ENCODE results near the gene ASS1.

The ASS1 gene

DNA sequence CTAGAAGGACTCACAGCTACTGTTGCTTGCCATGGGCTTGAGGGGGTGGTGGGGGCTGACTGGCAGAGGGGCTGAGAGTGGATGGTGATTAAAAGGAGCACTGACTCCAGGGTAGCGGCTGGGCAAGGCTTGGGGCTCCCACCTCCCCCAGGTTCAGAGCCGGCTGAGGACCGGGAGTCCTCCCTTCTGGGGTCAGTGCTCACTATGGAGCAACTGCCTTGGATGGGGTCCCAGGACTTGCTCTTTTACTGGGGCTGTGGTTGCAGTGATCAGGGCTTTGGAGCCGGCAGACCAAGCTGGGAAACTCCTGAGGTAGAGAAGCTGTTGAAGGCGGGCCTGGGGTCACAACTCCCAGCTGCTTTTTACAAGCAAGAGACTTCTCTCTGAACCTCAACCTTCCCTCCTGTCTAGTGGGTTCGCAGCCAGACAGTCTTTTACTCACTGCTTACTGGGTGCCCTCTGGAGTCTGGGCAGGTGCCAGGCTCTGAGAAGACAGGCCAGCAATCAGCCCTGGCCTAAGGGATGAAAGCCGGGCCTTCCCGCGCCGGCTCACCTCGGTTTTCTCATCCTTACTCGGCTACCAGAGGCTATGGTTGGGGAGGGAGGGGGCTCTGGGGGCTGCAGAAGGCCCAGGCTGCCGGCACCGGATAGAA is 795 bp upstream of the ASS1 start:
- H3K4me3 ChIP-seq (ENCODE audit: low read depth, low read length): no peak overlapping the region
- no peak for DNase-seq (ENCODE audit: low read depth)
- TF ChIP-seq CTCF (conservative IDR thresholded peaks at IDR 0.05; ENCODE audit: low read depth, low read length): no peak

GRCh38 chr9:130445268-130445983 is 665 bp downstream of the ASS1 start:
- TF ChIP-seq CTCF (conservative IDR thresholded peaks at IDR 0.05; ENCODE audit: low read depth, low read length): peak; percentile 12

DNA sequence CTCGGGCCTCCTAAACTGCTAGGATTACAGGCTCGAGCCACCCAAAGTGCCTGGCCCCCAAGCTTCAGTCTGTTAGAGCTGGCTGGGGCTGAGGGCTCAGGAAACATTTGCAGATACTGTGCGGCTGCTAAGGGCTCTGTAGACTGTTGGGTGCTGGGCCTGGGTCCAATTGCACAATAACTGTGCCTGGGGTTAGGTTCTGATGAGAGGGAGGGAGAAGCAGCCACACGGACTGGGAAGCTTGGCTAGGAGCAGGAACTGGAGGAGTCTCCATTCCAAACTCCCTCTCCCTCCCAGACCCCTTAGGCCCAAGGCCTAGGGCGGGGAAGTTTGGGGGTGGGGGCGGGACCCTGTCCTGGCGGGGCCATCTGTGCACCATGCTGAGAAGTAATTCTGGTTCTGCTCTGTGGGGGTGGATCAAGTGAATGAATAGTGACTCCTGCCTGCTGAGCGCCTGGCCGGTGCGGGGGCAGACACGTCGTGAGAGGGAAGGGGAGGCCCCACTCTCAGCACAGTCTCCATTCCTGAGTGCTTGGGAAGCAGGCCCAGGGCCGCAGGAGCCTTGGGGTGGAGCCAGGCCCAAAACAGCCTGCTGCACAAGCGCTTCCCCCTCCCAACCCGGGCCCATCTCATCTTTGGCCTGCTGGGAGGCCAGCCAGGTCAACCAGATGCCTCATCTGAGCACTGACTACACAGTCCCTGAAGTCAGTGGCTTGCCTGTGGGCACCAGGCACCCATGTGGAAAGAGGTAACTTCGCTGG is 1.5 kb downstream of the ASS1 start:
- no peak for TF ChIP-seq CTCF (conservative IDR thresholded peaks at IDR 0.05; ENCODE audit: low read depth, low read length)

More at GRCh38 chr9:130445268-130445983, 665 bp downstream of the ASS1 start:
- peak; percentile 76 for DNase-seq (ENCODE audit: low read depth)
- H3K4me3 ChIP-seq (ENCODE audit: low read depth, low read length): peak overlapping the region; percentile 58

GRCh38 chr9:130447193-130447816 is 2.5 kb downstream of the ASS1 start:
- no peak for DNase-seq (ENCODE audit: low read depth)
- no peak for TF ChIP-seq CTCF (conservative IDR thresholded peaks at IDR 0.05; ENCODE audit: low read depth, low read length)
- no peak overlapping the region for H3K4me3 ChIP-seq (ENCODE audit: low read depth, low read length)

More for the DNA sequence above, 1.5 kb downstream of the ASS1 start:
- DNase-seq (ENCODE audit: low read depth): peak; percentile 94
- H3K4me3 ChIP-seq (ENCODE audit: low read depth, low read length): peak overlapping the region; percentile 58

DNA sequence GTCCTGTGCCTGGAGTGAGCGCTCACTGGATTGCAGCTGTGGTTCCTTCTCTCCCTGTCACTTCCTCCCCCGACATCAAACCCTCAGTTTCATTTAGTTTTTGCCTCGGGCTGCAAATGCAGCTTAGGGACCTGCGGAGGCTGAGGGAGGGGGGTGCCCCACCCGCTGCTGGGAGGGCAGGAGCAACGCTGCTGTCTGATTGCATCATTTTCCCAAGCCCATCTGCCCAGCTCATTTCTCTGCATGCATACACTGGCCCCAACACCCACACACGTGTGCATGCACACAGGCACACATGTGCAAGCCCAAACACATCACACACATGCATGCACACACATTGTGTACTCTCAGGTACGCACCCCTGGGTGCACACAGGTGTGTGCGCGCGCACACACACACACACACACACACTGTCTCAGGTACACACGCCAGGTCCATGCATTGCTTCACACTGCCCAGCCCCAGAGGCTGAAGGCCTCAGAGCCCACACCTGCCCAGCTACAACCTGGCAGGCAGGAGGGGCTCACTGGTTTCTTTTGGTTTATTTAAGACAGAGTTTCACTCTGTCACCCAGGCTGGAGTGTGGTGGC is 3.4 kb downstream of the ASS1 start:
- peak; percentile 48 for DNase-seq (ENCODE audit: low read depth)
- no peak overlapping the region for H3K4me3 ChIP-seq (ENCODE audit: low read depth, low read length)
- no peak for TF ChIP-seq CTCF (conservative IDR thresholded peaks at IDR 0.05; ENCODE audit: low read depth, low read length)

- no peak for DNase-seq (ENCODE audit: low read depth)
- no peak overlapping the region for H3K4me3 ChIP-seq (ENCODE audit: low read depth, low read length)
- TF ChIP-seq CTCF (conservative IDR thresholded peaks at IDR 0.05; ENCODE audit: low read depth, low read length): no peak
Measured at GRCh38 chr9:130448771-130449603, 4.2 kb downstream of the ASS1 start.

Data from choroid plexus epithelial cell (primary cell).